MM.1S (cell line): Measurements from ENCODE around the gene MDGA2.
A peak's percentile ranks its signal among the peaks of the same experiment; 100 is the strongest.

Experiments
- DNase-seq: peaks from one replicate; pipeline ENCODE4 v3.0.0-alpha.2; 2015
- H2AFZ ChIP-seq: fragments of 300-600 bp; sonication (generic); 2 replicates; pipeline ENCODE4 v1.6.0; 2016; ENCODE audit warnings: antibody characterized with exemption, low read length
- H3F3A ChIP-seq: fragments of 300-600 bp; sonication (generic); 2 replicates; pipeline ENCODE4 v1.6.1; 2016; ENCODE audit warnings: mild to moderate bottlenecking, antibody characterized with exemption, low read length, moderate library complexity, mixed read lengths; ENCODE audit not compliant: insufficient read depth
- H3K27ac ChIP-seq: fragments of 300-600 bp; sonication (generic); 2 replicates; pipeline ENCODE4 v1.5.1; 2016; ENCODE audit warnings: mild to moderate bottlenecking, low read length
- H3K27me3 ChIP-seq: fragments of 300-600 bp; sonication (generic); replicated peaks from 2 replicates; pipeline ENCODE4 v1.6.0; 2016; ENCODE audit warnings: low read length; ENCODE audit not compliant: insufficient read depth
- H3K36me3 ChIP-seq: fragments of 300-600 bp; sonication (generic); replicated peaks from 2 replicates; pipeline ENCODE4 v1.6.1; 2016; ENCODE audit warnings: mild to moderate bottlenecking, low read length, mixed read lengths; ENCODE audit not compliant: insufficient read depth
- H3K4me1 ChIP-seq: fragments of 300-600 bp; sonication (generic); 2 replicates; pipeline ENCODE4 v1.6.1; 2016; ENCODE audit warnings: low read length, mixed read lengths
- H3K4me2 ChIP-seq: fragments of 300-600 bp; sonication (generic); 2 replicates; pipeline ENCODE4 v1.6.0; 2016; ENCODE audit warnings: low read depth, low read length
- H3K4me3 ChIP-seq: fragments of 300-600 bp; sonication (generic); 2 replicates; pipeline ENCODE4 v1.5.1; 2016; ENCODE audit warnings: low read length, mixed read lengths
- H3K79me2 ChIP-seq: fragments of 300-600 bp; sonication (generic); 2 replicates; pipeline ENCODE4 v1.6.1; 2016; ENCODE audit warnings: mixed run types, low read length, mixed read lengths
- H3K9ac ChIP-seq: fragments of 300-600 bp; sonication (generic); 2 replicates; pipeline ENCODE4 v1.6.1; 2016; ENCODE audit warnings: low read length, mixed read lengths
- H3K9me2 ChIP-seq: fragments of 300-600 bp; sonication (generic); replicated peaks from 2 replicates; pipeline ENCODE4 v1.6.1; 2016; ENCODE audit warnings: mild to moderate bottlenecking, low read length, mixed read lengths; ENCODE audit not compliant: insufficient read depth
- H3K9me3 ChIP-seq: fragments of 300-600 bp; sonication (generic); replicated peaks from 2 replicates; pipeline ENCODE4 v1.6.1; 2016; ENCODE audit warnings: mild to moderate bottlenecking, low read length, mixed read lengths; ENCODE audit not compliant: insufficient read depth
- H4K20me1 ChIP-seq: fragments of 300-600 bp; sonication (generic); 2 replicates; pipeline ENCODE4 v1.6.1; 2016; ENCODE audit warnings: mild to moderate bottlenecking, low read length, moderate library complexity, mixed read lengths; ENCODE audit not compliant: insufficient read depth
- EZH2 ChIP-seq: fragments of 300-600 bp; sonication (generic); optimal IDR thresholded peaks from 2 replicates; pipeline ENCODE3; 2017; ENCODE audit warnings: low read depth, mild to moderate bottlenecking, antibody characterized with exemption, low read length, mixed read lengths
- EZH2phosphoT487 ChIP-seq: fragments of 300-600 bp; sonication (generic); IDR thresholded peaks from 2 replicates; pipeline ENCODE4 v1.6.1; 2018; ENCODE audit warnings: antibody characterized with exemption, low read length
- TF ChIP-seq, protein P1 (sequence below): fragments of 300-600 bp; sonication (generic); IDR thresholded peaks from 2 replicates; pipeline ENCODE4 v1.5.1; 2016; ENCODE audit warnings: antibody characterized with exemption, low read length, mixed read lengths

Gene MDGA2

DNA sequence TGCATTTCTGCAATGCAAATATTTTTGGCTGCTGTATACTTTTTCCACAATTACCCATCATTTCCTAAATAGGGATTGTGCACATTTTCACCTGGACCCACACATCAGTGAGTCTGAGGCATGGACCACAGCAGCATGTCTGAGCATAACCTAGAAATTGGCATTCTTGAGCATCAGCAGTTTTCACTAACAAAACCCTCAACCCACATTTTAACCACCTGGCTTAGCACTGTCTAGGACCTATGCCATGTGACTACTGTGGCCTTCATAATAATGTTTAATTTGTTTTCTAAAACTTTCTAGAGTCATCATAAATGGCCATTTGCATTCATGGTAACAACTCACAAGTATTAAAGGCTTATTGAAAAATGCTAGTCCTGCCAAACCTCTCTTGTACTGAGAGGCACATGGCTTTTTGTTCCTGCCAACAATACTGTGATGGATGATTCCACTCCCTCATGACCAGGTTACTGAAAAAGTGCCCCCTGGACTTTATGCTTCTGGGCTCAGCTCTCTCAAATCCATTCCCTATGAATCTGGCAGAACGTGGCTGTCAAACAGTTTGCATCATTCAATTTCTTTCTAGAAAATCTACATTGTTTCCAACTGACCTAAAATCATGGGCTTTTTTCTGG is 240.0 kb downstream of the MDGA2 start:
- Histone ChIP-seq H3K9me2 (no peaks in the 10 kb centered on the region), H2AFZ (no peak overlapping the region), H3K4me3 (no peak overlapping the region), H3K9me3 (no peaks in the 10 kb centered on the region), H3K9ac (no peak overlapping the region), H3K36me3 (no peaks in the 10 kb centered on the region), H3K4me2 (no peak overlapping the region), H3K79me2 (no peaks in the 10 kb centered on the region), H3K27ac (no peak overlapping the region), H3K4me1 (no peaks in the 10 kb centered on the region), H4K20me1 (no peaks in the 10 kb centered on the region), H3F3A (no peaks in the 10 kb centered on the region), H3K27me3 (no peaks in the 10 kb centered on the region)
- TF ChIP-seq EZH2 (no peak), EZH2phosphoT487 (no peak)
- TF ChIP-seq, protein P1, sequence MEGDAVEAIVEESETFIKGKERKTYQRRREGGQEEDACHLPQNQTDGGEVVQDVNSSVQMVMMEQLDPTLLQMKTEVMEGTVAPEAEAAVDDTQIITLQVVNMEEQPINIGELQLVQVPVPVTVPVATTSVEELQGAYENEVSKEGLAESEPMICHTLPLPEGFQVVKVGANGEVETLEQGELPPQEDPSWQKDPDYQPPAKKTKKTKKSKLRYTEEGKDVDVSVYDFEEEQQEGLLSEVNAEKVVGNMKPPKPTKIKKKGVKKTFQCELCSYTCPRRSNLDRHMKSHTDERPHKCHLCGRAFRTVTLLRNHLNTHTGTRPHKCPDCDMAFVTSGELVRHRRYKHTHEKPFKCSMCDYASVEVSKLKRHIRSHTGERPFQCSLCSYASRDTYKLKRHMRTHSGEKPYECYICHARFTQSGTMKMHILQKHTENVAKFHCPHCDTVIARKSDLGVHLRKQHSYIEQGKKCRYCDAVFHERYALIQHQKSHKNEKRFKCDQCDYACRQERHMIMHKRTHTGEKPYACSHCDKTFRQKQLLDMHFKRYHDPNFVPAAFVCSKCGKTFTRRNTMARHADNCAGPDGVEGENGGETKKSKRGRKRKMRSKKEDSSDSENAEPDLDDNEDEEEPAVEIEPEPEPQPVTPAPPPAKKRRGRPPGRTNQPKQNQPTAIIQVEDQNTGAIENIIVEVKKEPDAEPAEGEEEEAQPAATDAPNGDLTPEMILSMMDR, result no peak
- peak; percentile 58 for DNase-seq

- Histone ChIP-seq H3F3A (no peaks in the 10 kb centered on the region), H3K4me3 (no peak overlapping the region), H3K9ac (no peak overlapping the region), H4K20me1 (no peaks in the 10 kb centered on the region), H3K79me2 (no peaks in the 10 kb centered on the region), H3K9me3 (no peaks in the 10 kb centered on the region), H3K27me3 (no peaks in the 10 kb centered on the region), H3K4me1 (no peaks in the 10 kb centered on the region), H3K27ac (no peak overlapping the region), H3K4me2 (no peak overlapping the region), H3K9me2 (no peaks in the 10 kb centered on the region), H2AFZ (no peak overlapping the region), H3K36me3 (no peaks in the 10 kb centered on the region)
- TF ChIP-seq EZH2phosphoT487 (no peak), EZH2 (no peak)
- TF ChIP-seq, protein P1, result no peak
- DNase-seq, result no peak
Measured at GRCh38 chr14:47427629-47428028, 247.8 kb downstream of the MDGA2 start.

GRCh38 chr14:47425302-47425701 is 250.1 kb downstream of the MDGA2 start:
- no peaks in the 10 kb centered on the region for H4K20me1 ChIP-seq
- H3K4me1 ChIP-seq, result no peaks in the 10 kb centered on the region
- no peak for DNase-seq
- no peaks in the 10 kb centered on the region for H3K79me2 ChIP-seq
- no peaks in the 10 kb centered on the region for H3K36me3 ChIP-seq
- TF ChIP-seq, protein P1, result no peak
- TF ChIP-seq EZH2phosphoT487 (no peak), EZH2 (no peak)
- no peaks in the 10 kb centered on the region for H3K27me3 ChIP-seq
- no peaks in the 10 kb centered on the region for H3F3A ChIP-seq
- H3K4me3 ChIP-seq, result no peak overlapping the region
- H3K4me2 ChIP-seq, result no peak overlapping the region
- no peak overlapping the region for H3K9ac ChIP-seq
- no peak overlapping the region for H2AFZ ChIP-seq
- no peaks in the 10 kb centered on the region for H3K9me3 ChIP-seq
- no peaks in the 10 kb centered on the region for H3K9me2 ChIP-seq
- H3K27ac ChIP-seq, result no peak overlapping the region
